Sigmoid colon (tissue), 7 donors: ENCODE data around the gene SCARB1. TPM values are rescaled to one million over a fixed set of nuclear protein-coding genes. Genes with fewer than 3 reads are reported as not detected.

Experiments used
- DNase-seq: peaks from one replicate; pipeline ENCODE4 v3.0.0-alpha.2; 2019
- H3K27ac ChIP-seq, 4 donors: fragments of 200-600 bp; sonication (generic); one replicate each; pipeline ENCODE4 v1.5.1; 2016 to 2019; ENCODE audit warnings: mild to moderate bottlenecking in 1 of 4
- H3K27me3 ChIP-seq, 3 donors: fragments of 200-600 bp; sonication (generic); one replicate each; pipeline ENCODE4 v1.5.1; 2019; ENCODE audit warnings: mild to moderate bottlenecking in 1 of 3
- H3K36me3 ChIP-seq, 4 donors: fragments of 200-600 bp; sonication (generic); one replicate each; pipeline ENCODE4 v1.5.1; 2016 to 2019
- H3K4me1 ChIP-seq, 4 donors: fragments of 200-600 bp; sonication (generic); one replicate each; pipeline ENCODE4 v1.5.1; 2017 to 2019
- H3K4me3 ChIP-seq, 4 donors: fragments of 200-600 bp; sonication (generic); one replicate each; pipeline ENCODE4 v1.5.1; 2017 to 2019; ENCODE audit warnings: mild to moderate bottlenecking in 2 of 4, moderate library complexity in 1 of 4
- H3K9me3 ChIP-seq, 4 donors: fragments of 200-600 bp in 3 of 4; sonication (generic) in 3 of 4; one replicate each; pipeline versions ENCODE4 v1.5.1 to v1.6.1; 2013 to 2019
- CTCF ChIP-seq, 4 experiments: fragments of 450-650 bp in 3 of 4; fragments of 200-600 bp in 1 of 4; IDR thresholded peaks; one replicate each; pipeline ENCODE4 v1.5.1; 2016 to 2019; ENCODE audit warnings: antibody characterized with exemption in 4 of 4, mild to moderate bottlenecking in 3 of 4, moderate library complexity in 2 of 4
- EP300 ChIP-seq, 4 donors: sonication (generic); formaldehyde crosslinking; IDR thresholded peaks; one replicate each; pipeline ENCODE4 v1.6.1; 2017; ENCODE audit warnings: antibody characterized with exemption in 4 of 4
- POLR2A ChIP-seq, 2 donors: fragments of 450-650 bp; IDR thresholded peaks; one replicate each; pipeline ENCODE4 v1.6.1; 2016; ENCODE audit warnings: antibody characterized with exemption in 2 of 2, mild to moderate bottlenecking in 2 of 2, moderate library complexity in 2 of 2
- POLR2AphosphoS5 ChIP-seq, 4 donors: sonication (generic); formaldehyde crosslinking; IDR thresholded peaks; one replicate each; pipeline ENCODE4 v1.6.1; 2017; ENCODE audit warnings: antibody characterized with exemption in 4 of 4
- WGBS, 2 donors: extraction: QIAGEN DNeasy Blood & Tissue Kit; methylation state at CpG; one replicate each; pipeline ENCODE4 v1.1.7; 2013; 5-methylcytosine and 5-hydroxymethylcytosine counted together
- intact Hi-C: fragments of 100-400 bp; cut with DNase I; formaldehyde crosslinking; loops from one replicate; pipeline ENCODE4 v1.15.1; 2023
- polyA plus RNA-seq, 3 donors: library from polyadenylated mRNA; stranded (reverse); fragments of 200-250 nt; gene quantifications; one replicate each; pipeline ENCODE4 v1.2.3, GENCODE V29; 2013
- total RNA-seq, 4 donors: library from RNA; depleted of rRNA; stranded (reverse); fragments of >200 nt; gene quantifications; one replicate each; pipeline ENCODE4 v1.1.0, GENCODE V29; 2016
- donor health status: healthy with polysubstance abuse.
- donor health status: Bipolar disorder and iron deficiency.
- donor health status: healthy.

Gene SCARB1
- total and polyA plus RNA-seq, 7 donors, result 4.2 to 36.4 (median 11.4) TPM

GRCh38 chr12:124909831-124910560, 46.3 kb upstream of the SCARB1 start:
- peaks cover 10 to 33% (median 18%) of the 10 kb centered on the region in 4 donors for H3K36me3 ChIP-seq
- H3K27me3 ChIP-seq, result no peaks in the 10 kb centered on the region
- peaks cover 4 to 50% (median 41%) of the 10 kb centered on the region in 4 donors for H3K4me1 ChIP-seq
- H3K4me3 ChIP-seq, result peak overlapping the region in 3 of 4 donors; percentile 15 to 44 (median 29)
- TF ChIP-seq POLR2A (IDR thresholded peaks at IDR 0.05), result no peak
- peak; percentile 4 to 53 (median 16) for TF ChIP-seq POLR2AphosphoS5 (IDR thresholded peaks at IDR 0.05)
- peak overlapping the region; percentile 59 to 69 (median 68) for H3K27ac ChIP-seq
- intact Hi-C loops, result loop anchor here (10.0 kb wide), 2 partner anchors 75 to 525 kb away; partner anchors contain the start of gene DHX37
- DNase-seq, result no peak
- WGBS, 2 donors, result 59 to 66% methylated on average over 8 of the region's 8 CpGs
- H3K9me3 ChIP-seq, result no peaks in the 10 kb centered on the region

GRCh38 chr12:124906606-124907261, 43.1 kb upstream of the SCARB1 start:
- H3K4me1 ChIP-seq, result peaks cover 0 to 55% (median 42%) of the 10 kb centered on the region in 4 donors
- WGBS, 2 donors, result 0% methylated on average over 2 of the region's 2 CpGs
- no peaks in the 10 kb centered on the region for H3K9me3 ChIP-seq
- peak; percentile 95 for DNase-seq
- H3K27ac ChIP-seq, result peak overlapping the region; percentile 35 to 69 (median 61)
- TF ChIP-seq CTCF (IDR thresholded peaks at IDR 0.05) (peak; percentile 96 to 99 (median 98)), EP300 (IDR thresholded peaks at IDR 0.05) (no peak), POLR2AphosphoS5 (IDR thresholded peaks at IDR 0.05) (peak in 2 of 4 donors; percentile 13 to 18), POLR2A (IDR thresholded peaks at IDR 0.05) (no peak)
- H3K27me3 ChIP-seq, result no peaks in the 10 kb centered on the region
- no peak overlapping the region for H3K4me3 ChIP-seq
- H3K36me3 ChIP-seq, result peaks cover 8 to 15% (median 10%) of the 10 kb centered on the region in 4 donors
- intact Hi-C loops, result loop anchor here (1.0 to 10.0 kb wide), 2 partner anchors 34 to 78 kb away; partner anchors contain the start of gene DHX37

- WGBS, 2 donors, result 20 to 40% methylated on average over 15 of the region's 15 CpGs
- H3K4me3 ChIP-seq, result peak overlapping the region in 1 of 4 donors; percentile 5
- peak; percentile 96 for DNase-seq
Observed at GRCh38 chr12:124904306-124905098, 40.8 kb upstream of the SCARB1 start.

GRCh38 chr12:124902916-124903315, 39.3 kb upstream of the SCARB1 start:
- WGBS, 2 donors, result 93 to 95% methylated on average over 6 of the region's 6 CpGs
- Histone ChIP-seq H3K36me3 (no peaks in the 10 kb centered on the region), H3K4me1 (peaks cover 0 to 23% (median 13%) of the 10 kb centered on the region in 4 donors), H3K4me3 (no peak overlapping the region), H3K27ac (no peak overlapping the region), H3K9me3 (no peaks in the 10 kb centered on the region), H3K27me3 (no peaks in the 10 kb centered on the region)
- no peak for TF ChIP-seq EP300 (IDR thresholded peaks at IDR 0.05)
- TF ChIP-seq CTCF (IDR thresholded peaks at IDR 0.05), result no peak
- no peak for TF ChIP-seq POLR2AphosphoS5 (IDR thresholded peaks at IDR 0.05)
- no peak for TF ChIP-seq POLR2A (IDR thresholded peaks at IDR 0.05)
- intact Hi-C loops, result loop anchor here (5.0 to 10.0 kb wide), 3 partner anchors 41 to 866 kb away; partner anchors contain the start of genes DHX37 and SCARB1
- no peak for DNase-seq

More at GRCh38 chr12:124904306-124905098, 40.8 kb upstream of the SCARB1 start:
- intact Hi-C loops, result loop anchor here (5.0 to 10.0 kb wide), 3 partner anchors 42 to 867 kb away; partner anchors contain the start of genes DHX37 and SCARB1
- H3K27ac ChIP-seq, result peak overlapping the region; percentile 55 to 81 (median 73)
- TF ChIP-seq POLR2AphosphoS5 (IDR thresholded peaks at IDR 0.05) (peak; percentile 51 to 87 (median 72)), POLR2A (IDR thresholded peaks at IDR 0.05) (no peak), EP300 (IDR thresholded peaks at IDR 0.05) (peak in 2 of 4 donors; percentile 75 to 80), CTCF (IDR thresholded peaks at IDR 0.05) (no peak)
- no peaks in the 10 kb centered on the region for H3K36me3 ChIP-seq
- no peaks in the 10 kb centered on the region for H3K27me3 ChIP-seq
- H3K4me1 ChIP-seq, result peaks cover 0 to 33% (median 20%) of the 10 kb centered on the region in 4 donors
- H3K9me3 ChIP-seq, result no peaks in the 10 kb centered on the region
